HG03103 (cell line): ENCODE data around the gene GPRC5C.

Experiments used
- ATAC-seq: cut with Tn5 transposase; IDR thresholded peaks from one replicate; pipeline ENCODE4 v1.9.1; 2021; ENCODE audit warnings: low read depth; ENCODE audit not compliant: unreplicated experiment

The GPRC5C gene

GRCh38 chr17:74450231-74450630 is 18.3 kb downstream of the GPRC5C start:
- no peak for ATAC-seq

- ATAC-seq = no peak
These were observed 19.1 kb downstream of the GPRC5C start for GRCh38 chr17:74450925-74451403.

GRCh38 chr17:74451557-74451956 is 19.7 kb downstream of the GPRC5C start:
- no peak for ATAC-seq

GRCh38 chr17:74452033-74452840 is 20.3 kb downstream of the GPRC5C start:
- no peak for ATAC-seq

GRCh38 chr17:74452841-74453661 is 21.2 kb downstream of the GPRC5C start:
- ATAC-seq = no peak

- ATAC-seq = no peak
These were observed 21.8 kb downstream of the GPRC5C start for GRCh38 chr17:74453665-74454196.

DNA sequence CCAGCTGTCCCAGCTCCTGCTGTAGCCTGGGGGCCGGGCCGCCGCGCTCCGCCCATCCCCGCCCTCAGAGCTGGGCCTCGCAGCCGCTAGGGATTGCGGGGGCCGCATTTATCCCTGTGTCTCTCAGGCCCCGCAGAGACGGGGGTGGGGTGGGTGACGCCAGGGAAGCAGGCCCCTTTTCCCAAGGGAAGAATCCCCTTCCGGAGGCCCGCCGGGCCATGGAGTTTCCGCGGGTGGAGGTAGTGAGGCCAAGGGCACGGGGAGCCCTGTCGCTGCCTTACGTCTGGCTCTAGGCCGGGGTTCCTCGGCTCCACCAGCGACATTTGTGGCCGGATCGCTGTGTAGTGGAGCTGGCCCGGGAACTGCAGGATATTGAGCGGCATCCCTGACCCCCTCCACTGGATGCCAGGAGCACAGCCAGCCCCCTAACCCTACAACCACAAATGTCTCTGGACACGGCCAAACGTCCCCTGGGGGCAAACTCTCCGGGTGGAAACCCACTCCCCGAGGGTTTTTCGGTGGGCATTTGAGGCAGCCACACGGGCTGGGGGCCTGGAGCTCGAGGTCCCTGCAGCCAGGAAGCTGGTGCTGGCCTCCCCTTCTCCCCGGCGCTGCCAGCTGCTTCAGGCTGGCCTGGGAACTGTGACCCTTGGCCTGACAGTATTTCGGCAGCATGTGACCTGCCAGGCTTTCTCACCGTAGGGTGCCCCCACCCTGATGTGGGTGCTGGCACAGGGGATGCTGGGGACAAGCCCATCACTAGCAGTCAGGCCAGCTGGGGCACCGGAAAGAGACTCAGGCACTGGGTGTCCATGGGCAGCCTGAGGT is 22.5 kb downstream of the GPRC5C start:
- peak; percentile 88 for ATAC-seq

DNA sequence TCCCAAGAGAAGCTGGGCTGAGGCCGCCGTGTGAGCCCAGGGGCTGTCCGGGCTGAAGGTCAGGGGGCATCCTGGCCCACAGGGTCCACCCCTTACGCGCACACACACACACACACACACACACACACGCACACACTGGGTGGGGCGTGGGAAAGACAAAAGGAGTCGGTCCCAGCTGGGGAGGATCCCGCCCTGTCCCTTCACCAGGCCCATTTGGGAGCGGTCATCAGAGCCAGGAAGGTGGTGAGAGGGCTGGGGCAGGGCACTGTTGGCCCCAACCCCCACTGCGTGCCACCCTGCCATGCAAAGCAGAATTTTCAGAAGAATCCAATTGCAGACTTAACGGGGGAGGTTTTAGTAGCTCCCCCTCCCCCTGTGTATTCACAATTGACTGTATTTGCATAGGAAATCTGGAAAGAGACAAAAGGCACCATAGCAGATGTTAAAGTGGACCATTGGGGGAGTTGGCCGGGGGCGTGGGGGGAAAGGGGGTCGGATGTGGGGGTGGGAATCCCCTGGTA is 23.2 kb downstream of the GPRC5C start:
- no peak for ATAC-seq

DNA sequence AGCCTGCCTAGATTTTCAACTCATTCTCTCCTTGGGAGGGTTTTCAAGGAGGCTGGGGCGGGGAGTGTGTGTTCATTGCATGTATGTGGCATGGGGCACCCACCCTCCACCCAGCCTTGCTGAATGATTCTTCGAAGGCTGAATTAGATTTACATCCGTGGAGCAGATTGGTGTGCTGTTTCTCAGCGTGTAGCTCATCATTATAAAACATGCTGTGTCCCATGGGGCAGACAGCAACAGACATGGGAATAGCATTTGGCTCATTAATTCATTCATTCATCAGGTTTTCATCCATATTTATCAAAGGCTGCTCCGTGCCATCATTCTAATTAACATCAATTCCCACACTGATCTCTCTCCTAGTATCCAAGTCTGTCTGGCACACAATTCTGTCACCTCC is 23.9 kb downstream of the GPRC5C start:
- no peak for ATAC-seq

DNA sequence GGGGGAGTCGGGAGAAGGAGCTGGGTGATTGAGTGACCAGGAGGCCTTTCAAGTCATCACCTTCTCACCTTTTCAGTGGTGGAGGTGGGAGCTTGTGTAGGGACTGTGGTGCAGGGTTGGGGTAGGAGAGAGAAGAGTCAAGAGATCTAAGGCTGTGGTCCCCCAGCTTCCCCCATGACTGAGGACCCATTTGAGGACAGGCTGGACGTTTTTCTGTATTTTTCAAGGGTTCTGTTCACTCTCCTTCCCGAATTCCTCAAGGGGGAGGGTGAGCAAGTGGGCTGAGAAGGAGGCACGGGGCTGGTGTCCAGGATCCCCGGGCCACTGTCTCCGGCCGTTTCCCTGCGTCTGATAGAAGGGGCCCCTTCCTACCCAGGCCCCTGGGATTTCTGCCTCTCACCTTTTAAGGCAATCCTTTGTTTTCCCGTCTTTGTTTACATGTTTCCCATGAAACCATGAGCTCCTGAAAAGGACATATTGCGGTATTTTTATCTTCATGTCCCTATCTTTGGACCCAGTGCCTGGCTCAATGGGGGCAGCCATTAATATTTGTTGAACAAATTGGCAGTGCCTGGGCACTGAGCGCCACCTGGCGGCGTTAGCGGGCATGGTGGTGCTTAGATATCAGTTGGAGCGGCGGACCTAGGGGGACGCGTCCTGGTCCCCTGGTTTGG is 25.4 kb downstream of the GPRC5C start:
- ATAC-seq = no peak

DNA sequence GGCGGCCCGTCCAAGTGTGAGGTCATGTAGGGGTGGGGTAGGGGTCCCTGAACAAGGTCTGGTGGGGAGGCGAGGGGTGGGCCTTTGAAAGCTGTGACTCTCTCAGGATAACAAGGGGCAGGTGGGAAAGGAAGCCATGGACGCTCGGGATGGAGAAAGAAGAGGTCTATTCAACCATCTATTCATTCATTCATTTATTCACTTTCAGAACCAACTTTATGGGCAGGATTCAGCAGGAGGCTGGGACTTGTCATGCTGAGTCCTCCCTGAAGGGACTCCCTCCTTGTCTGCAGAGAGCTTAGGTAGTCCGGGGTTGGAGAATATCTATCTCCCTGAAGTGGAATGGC is 25.9 kb downstream of the GPRC5C start:
- no peak for ATAC-seq

DNA sequence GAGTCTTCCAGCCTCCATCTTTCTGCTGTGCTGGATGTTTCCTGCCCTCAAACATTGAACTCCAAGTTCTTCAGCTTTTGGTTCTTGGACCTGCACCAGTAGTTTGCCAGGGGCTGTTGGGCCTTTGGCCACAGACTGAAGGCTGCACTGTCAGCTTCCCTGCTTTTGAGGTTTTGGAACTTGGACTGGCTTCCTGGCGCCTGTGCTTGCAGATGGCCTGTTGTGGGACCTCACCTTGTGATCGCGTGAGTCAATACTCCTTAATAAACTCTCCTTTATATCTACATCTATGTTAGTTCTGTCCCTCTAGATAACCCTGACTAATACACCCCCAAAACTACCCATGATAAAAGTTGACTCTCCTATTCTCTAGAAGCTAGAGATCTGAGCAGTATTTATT is 26.9 kb downstream of the GPRC5C start:
- no peak for ATAC-seq

GRCh38 chr17:74459622-74460021 is 27.7 kb downstream of the GPRC5C start:
- no peak for ATAC-seq

DNA sequence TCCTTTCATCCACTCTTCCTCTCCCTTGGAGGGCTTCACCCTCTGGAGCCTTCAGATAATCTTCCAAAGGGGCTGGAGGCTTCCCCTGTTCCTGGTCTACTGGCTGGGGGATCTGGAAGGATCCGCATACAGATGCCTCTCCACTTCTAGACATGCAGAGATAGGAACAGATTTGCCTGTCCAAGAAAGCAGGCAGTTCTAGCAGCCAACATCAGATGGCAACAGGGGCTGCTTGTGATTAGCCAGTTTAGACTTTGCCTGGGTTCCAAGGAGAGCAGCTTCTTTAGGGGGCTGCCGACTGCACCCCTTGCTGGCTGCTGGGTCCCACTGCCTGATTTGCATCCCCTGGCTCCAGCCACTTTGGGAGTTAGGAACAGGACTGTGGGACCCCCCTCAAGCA is 28.4 kb downstream of the GPRC5C start:
- ATAC-seq = no peak

DNA sequence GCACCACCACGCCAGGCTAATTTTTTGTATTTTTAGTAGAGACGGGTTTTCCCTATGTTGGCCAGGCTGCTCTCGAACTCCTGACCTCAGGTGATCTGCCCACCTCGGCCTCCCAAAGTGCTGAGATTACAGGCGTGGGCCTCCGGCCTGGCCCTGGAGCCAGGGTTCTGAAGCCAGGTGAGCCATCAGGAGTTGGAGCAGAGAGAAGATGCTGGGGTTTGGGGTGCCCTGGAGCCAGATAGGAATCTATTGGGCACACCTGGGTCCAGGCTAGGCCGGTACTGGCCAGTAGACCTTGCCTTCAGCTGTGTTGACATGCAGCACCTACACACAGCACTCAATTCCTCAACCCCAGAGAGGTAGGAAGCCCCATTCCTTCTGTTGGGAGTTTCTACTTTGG is 29.1 kb downstream of the GPRC5C start:
- ATAC-seq = no peak

- ATAC-seq = no peak
These were observed 29.7 kb downstream of the GPRC5C start for GRCh38 chr17:74461611-74462010.

DNA sequence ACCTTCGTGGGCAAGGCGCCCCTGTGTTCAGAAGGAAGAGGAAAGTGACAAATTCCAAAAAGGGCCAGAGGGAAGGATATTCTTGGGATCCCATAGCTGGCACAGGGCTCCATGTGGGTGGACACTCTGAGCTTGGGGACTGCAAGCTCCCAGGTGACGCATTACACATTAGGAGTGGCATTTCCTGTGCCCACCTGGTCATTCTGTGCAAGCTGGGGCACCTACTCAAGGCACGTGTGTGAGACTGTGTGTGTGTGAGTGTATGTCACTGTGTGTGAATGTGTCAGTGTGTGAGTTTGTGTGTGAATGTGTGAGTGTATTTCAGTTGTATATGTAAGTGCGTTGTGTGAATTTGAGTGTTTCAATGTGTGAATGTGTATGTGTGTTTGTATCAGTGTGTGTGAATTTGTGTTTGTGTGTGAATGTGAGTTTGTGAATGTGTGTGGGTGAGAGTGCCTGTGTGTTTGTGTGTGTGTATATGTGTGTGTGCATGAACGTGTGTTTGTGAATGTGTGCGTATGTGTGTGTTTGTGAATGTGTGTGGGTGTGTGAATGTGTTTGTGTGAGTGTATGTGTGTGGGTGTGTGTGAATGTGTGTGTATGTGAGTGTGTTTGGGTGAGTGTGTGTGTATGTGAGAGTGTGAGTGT is 33.0 kb downstream of the GPRC5C start:
- no peak for ATAC-seq

- no peak for ATAC-seq
These were observed 33.7 kb downstream of the GPRC5C start for GRCh38 chr17:74465378-74466110.
